Gastrocnemius medialis (tissue), 4 donors: ENCODE results near the gene SPPL2A.

Experiments
- CTCF ChIP-seq, 5 experiments: fragments of 450-650 bp in 3 of 5; fragments of 200-600 bp in 2 of 5; sonication (generic) in 2 of 5; IDR thresholded peaks in 4 of 5; conservative IDR thresholded peaks in 1 of 5; 1 replicate in 4 of 5; 2 replicates in 1 of 5; pipeline ENCODE4 v1.5.1; 2016 to 2019; ENCODE audit warnings: antibody characterized with exemption in 5 of 5, mild to moderate bottlenecking in 3 of 5, moderate library complexity in 3 of 5
- POLR2A ChIP-seq, 2 donors: fragments of 450-650 bp; IDR thresholded peaks; one replicate each; pipeline ENCODE4 v1.6.1; 2017; ENCODE audit warnings: antibody characterized with exemption in 2 of 2, mild to moderate bottlenecking in 2 of 2, moderate library complexity in 2 of 2

- TF ChIP-seq POLR2A (IDR thresholded peaks at IDR 0.05) = no peak
- no peak for TF ChIP-seq CTCF (IDR thresholded peaks at IDR 0.05 in 4 of 5, conservative IDR thresholded peaks at IDR 0.05 in 1 of 5)
These were observed 28.7 kb downstream of the SPPL2A start for GRCh38 chr15:50736823-50737222.
